ENCODE results near the gene GNRH2. TPM values are rescaled to one million over a fixed set of nuclear protein-coding genes. Genes with fewer than 3 reads are reported as not detected.

The GNRH2 gene
- polyA plus RNA-seq, 1 donor (not counting 4 experiments of a cell fraction or from before 2014, with no cell fraction given), result 0.18 TPM

GRCh38 chr20:3092611-3093379 lies 49.4 kb downstream of the GNRH2 start:
- no peaks in the 10 kb centered on the region for H3K79me2 ChIP-seq (ENCODE audit: control insufficient read depth, insufficient read depth, low read length)
- no peaks in the 10 kb centered on the region for H3K36me3 ChIP-seq (ENCODE audit: control insufficient read depth in 2 of 2, extremely low read depth in 1 of 2, insufficient read depth in 2 of 2, low read length in 2 of 2)
- H3K27ac ChIP-seq (ENCODE audit: control insufficient read depth, insufficient read depth, low read length), result no peak overlapping the region
- peaks cover 5% of the 10 kb centered on the region for H3K4me1 ChIP-seq (ENCODE audit: control insufficient read depth, extremely low read depth, insufficient read depth, low read length)
- dilution Hi-C loops (cut with MboI; ENCODE audit: extremely low pct_ligation_motif_present, low sequenced_read_pairs), result no loop called here
- DNase-seq (ENCODE audit: low read depth, low spot score), result no peak
- peak overlapping the region; percentile 21 to 37 (median 22) for H3K4me3 ChIP-seq (ENCODE audit: control insufficient read depth in 2 of 3, extremely low read depth in 1 of 3, insufficient read depth in 2 of 3, low read depth in 1 of 3, low read length in 3 of 3)
- TF ChIP-seq, protein P1, sequence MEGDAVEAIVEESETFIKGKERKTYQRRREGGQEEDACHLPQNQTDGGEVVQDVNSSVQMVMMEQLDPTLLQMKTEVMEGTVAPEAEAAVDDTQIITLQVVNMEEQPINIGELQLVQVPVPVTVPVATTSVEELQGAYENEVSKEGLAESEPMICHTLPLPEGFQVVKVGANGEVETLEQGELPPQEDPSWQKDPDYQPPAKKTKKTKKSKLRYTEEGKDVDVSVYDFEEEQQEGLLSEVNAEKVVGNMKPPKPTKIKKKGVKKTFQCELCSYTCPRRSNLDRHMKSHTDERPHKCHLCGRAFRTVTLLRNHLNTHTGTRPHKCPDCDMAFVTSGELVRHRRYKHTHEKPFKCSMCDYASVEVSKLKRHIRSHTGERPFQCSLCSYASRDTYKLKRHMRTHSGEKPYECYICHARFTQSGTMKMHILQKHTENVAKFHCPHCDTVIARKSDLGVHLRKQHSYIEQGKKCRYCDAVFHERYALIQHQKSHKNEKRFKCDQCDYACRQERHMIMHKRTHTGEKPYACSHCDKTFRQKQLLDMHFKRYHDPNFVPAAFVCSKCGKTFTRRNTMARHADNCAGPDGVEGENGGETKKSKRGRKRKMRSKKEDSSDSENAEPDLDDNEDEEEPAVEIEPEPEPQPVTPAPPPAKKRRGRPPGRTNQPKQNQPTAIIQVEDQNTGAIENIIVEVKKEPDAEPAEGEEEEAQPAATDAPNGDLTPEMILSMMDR (optimal IDR thresholded peaks at IDR 0.05 in 1 of 3, IDR thresholded peaks at IDR 0.05 in 1 of 3, conservative IDR thresholded peaks at IDR 0.05 in 1 of 3; ENCODE audit: extremely low read depth in 1 of 3, insufficient read depth in 2 of 3, low read length in 3 of 3), result no peak
- peak; percentile 54 for TF ChIP-seq EZH2 (IDR thresholded peaks at IDR 0.05; ENCODE audit: low read length)
- H3K4me2 ChIP-seq (ENCODE audit: control insufficient read depth, extremely low read depth, insufficient read depth, low read depth, low read length), result peak overlapping the region; percentile 54
- H3K9me3 ChIP-seq (ENCODE audit: control insufficient read depth, low read depth, low read length), result no peaks in the 10 kb centered on the region
- no peak for FAIRE-seq
- H2AFZ ChIP-seq (ENCODE audit: control insufficient read depth, low read length), result peak overlapping the region; percentile 56
- H3K9me1 ChIP-seq (ENCODE audit: control insufficient read depth, extremely low read depth, insufficient read depth, low read length), result no peaks in the 10 kb centered on the region
- H3K9ac ChIP-seq (ENCODE audit: control insufficient read depth, extremely low read depth, insufficient read depth, low read length), result no peak overlapping the region
- H4K20me1 ChIP-seq (ENCODE audit: control insufficient read depth, extremely low read depth, insufficient read depth, low read length), result no peaks in the 10 kb centered on the region
- H3K27me3 ChIP-seq (ENCODE audit: control insufficient read depth, extremely low read depth, insufficient read depth, low read length), result peaks cover 32% of the 10 kb centered on the region

GRCh38 chr20:3093861-3094361 lies 50.5 kb downstream of the GNRH2 start:
- H3K79me2 ChIP-seq (ENCODE audit: control insufficient read depth, insufficient read depth, low read length), result no peaks in the 10 kb centered on the region
- no peaks in the 10 kb centered on the region for H4K20me1 ChIP-seq (ENCODE audit: control insufficient read depth, extremely low read depth, insufficient read depth, low read length)
- H3K4me2 ChIP-seq (ENCODE audit: control insufficient read depth, extremely low read depth, insufficient read depth, low read depth, low read length), result no peak overlapping the region
- H2AFZ ChIP-seq (ENCODE audit: control insufficient read depth, low read length), result no peak overlapping the region
- dilution Hi-C loops (cut with MboI; ENCODE audit: extremely low pct_ligation_motif_present, low sequenced_read_pairs), result no loop called here
- DNase-seq (ENCODE audit: low read depth, low spot score) (no peak), FAIRE-seq (no peak)
- no peak overlapping the region for H3K4me3 ChIP-seq (ENCODE audit: control insufficient read depth in 2 of 3, extremely low read depth in 1 of 3, insufficient read depth in 2 of 3, low read depth in 1 of 3, low read length in 3 of 3)
- no peak overlapping the region for H3K27ac ChIP-seq (ENCODE audit: control insufficient read depth, insufficient read depth, low read length)
- H3K9me1 ChIP-seq (ENCODE audit: control insufficient read depth, extremely low read depth, insufficient read depth, low read length), result no peaks in the 10 kb centered on the region
- peaks cover 5% of the 10 kb centered on the region for H3K4me1 ChIP-seq (ENCODE audit: control insufficient read depth, extremely low read depth, insufficient read depth, low read length)
- no peaks in the 10 kb centered on the region for H3K9me3 ChIP-seq (ENCODE audit: control insufficient read depth, low read depth, low read length)
- H3K27me3 ChIP-seq (ENCODE audit: control insufficient read depth, extremely low read depth, insufficient read depth, low read length), result peaks cover 32% of the 10 kb centered on the region
- no peaks in the 10 kb centered on the region for H3K36me3 ChIP-seq (ENCODE audit: control insufficient read depth in 2 of 2, extremely low read depth in 1 of 2, insufficient read depth in 2 of 2, low read length in 2 of 2)
- no peak for TF ChIP-seq EZH2 (IDR thresholded peaks at IDR 0.05; ENCODE audit: low read length)
- TF ChIP-seq, protein P1 (optimal IDR thresholded peaks at IDR 0.05 in 1 of 3, IDR thresholded peaks at IDR 0.05 in 1 of 3, conservative IDR thresholded peaks at IDR 0.05 in 1 of 3; ENCODE audit: extremely low read depth in 1 of 3, insufficient read depth in 2 of 3, low read length in 3 of 3), result no peak
- H3K9ac ChIP-seq (ENCODE audit: control insufficient read depth, extremely low read depth, insufficient read depth, low read length), result no peak overlapping the region

Measured in keratinocyte (primary cell).